DND-41 (cell line): ENCODE measurements around the gene MYO1H.

Experiments
- ATAC-seq: fragments of 200-7000 bp; cut with Tn5 transposase; 3 replicates; pipeline ENCODE4 v1.9.1; 2021; ENCODE audit warnings: low read depth; ENCODE audit not compliant: insufficient read depth
- DNase-seq: peaks from one replicate; pipeline ENCODE4 v3.0.0-alpha.2; 2020
- H2AFZ ChIP-seq: 2 replicates; pipeline ENCODE4 v1.6.0; 2012; ENCODE audit warnings: low read depth, low read length
- H3K27ac ChIP-seq: 2 replicates; pipeline ENCODE4 v1.5.1; 2012; ENCODE audit warnings: low read length, inconsistent platforms
- H3K27me3 ChIP-seq: fragments of 200-600 bp; sonication (generic); 2 replicates; pipeline ENCODE4 v1.6.0; 2012; ENCODE audit warnings: low read length, mild to moderate bottlenecking, inconsistent platforms; ENCODE audit not compliant: insufficient read depth, poor library complexity
- H3K36me3 ChIP-seq: 2 replicates; pipeline ENCODE4 v1.5.1; 2012; ENCODE audit warnings: low read length, inconsistent platforms; ENCODE audit not compliant: insufficient read depth
- H3K4me1 ChIP-seq: 2 replicates; pipeline ENCODE4 v1.5.1; 2012; ENCODE audit warnings: mild to moderate bottlenecking, low read length; ENCODE audit not compliant: insufficient read depth
- H3K4me2 ChIP-seq: 2 replicates; pipeline ENCODE4 v1.6.0; 2012; ENCODE audit warnings: mild to moderate bottlenecking, moderate library complexity, low read length, inconsistent platforms; ENCODE audit not compliant: insufficient read depth
- H3K4me3 ChIP-seq, 2 experiments: fragments of 200-600 bp in 1 of 2; shearing (Covaris generic) in 1 of 2; 2 replicates each; pipeline ENCODE4 v1.5.1; 2012 to 2016; ENCODE audit warnings: inconsistent platforms in 2 of 2, low read length in 2 of 2, mild to moderate bottlenecking in 2 of 2, low read depth in 1 of 2, moderate library complexity in 1 of 2
- H3K79me2 ChIP-seq: 2 replicates; pipeline ENCODE4 v1.6.0; 2012; ENCODE audit warnings: low read length, inconsistent platforms; ENCODE audit not compliant: insufficient read depth
- H3K9ac ChIP-seq: 2 replicates; pipeline ENCODE4 v1.6.0; 2012; ENCODE audit warnings: low read depth, mild to moderate bottlenecking, inconsistent platforms, low read length, moderate library complexity
- H3K9me3 ChIP-seq: 2 replicates; pipeline ENCODE4 v1.5.1; 2012; ENCODE audit warnings: low read length, moderate library complexity, mild to moderate bottlenecking, inconsistent platforms; ENCODE audit not compliant: insufficient read depth, severe bottlenecking
- H4K20me1 ChIP-seq: 2 replicates; pipeline ENCODE4 v1.6.0; 2012; ENCODE audit warnings: low read length; ENCODE audit not compliant: insufficient read depth
- CTCF ChIP-seq: IDR thresholded peaks from 2 replicates; pipeline ENCODE4 v1.5.1; 2012; ENCODE audit warnings: borderline replicate concordance, low read length, moderate library complexity, mild to moderate bottlenecking; ENCODE audit not compliant: poor library complexity, severe bottlenecking; ENCODE audit errors: extremely low read depth
- EZH2 ChIP-seq: IDR thresholded peaks from 3 replicates; pipeline ENCODE4 v1.6.1; 2012; ENCODE audit warnings: borderline replicate concordance, low read depth, mild to moderate bottlenecking, moderate library complexity, low read length, inconsistent platforms; ENCODE audit not compliant: severe bottlenecking

The MYO1H gene

DNA sequence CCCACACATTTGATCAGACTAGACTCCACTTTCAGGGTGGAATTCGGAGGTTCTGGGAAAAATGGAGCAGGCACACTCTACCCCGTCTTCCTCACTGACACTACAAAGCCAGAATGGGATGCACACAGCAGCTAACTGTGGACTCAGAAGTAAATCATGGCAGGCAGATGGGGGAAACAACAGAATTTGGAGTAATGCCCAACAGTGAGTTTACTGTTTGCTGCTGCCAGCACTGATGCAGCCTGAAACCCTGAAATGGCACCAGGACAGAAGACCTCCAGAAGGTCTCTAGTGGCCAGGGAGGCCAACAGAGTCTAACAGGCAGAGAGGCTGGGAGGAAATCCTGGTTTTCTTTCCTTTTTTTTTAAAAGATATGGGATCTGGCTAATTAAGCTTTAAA is 104.8 kb downstream of the MYO1H start:
- peaks cover 90% of the 10 kb centered on the region for H3K36me3 ChIP-seq
- H3K4me1 ChIP-seq = no peaks in the 10 kb centered on the region
- H2AFZ ChIP-seq = no peak overlapping the region
- H3K9me3 ChIP-seq = no peaks in the 10 kb centered on the region
- H3K4me3 ChIP-seq = no peak overlapping the region
- ATAC-seq (no peak), DNase-seq (no peak)
- TF ChIP-seq EZH2 = no peak
- no peak for TF ChIP-seq CTCF
- peaks cover 9% of the 10 kb centered on the region; the same call in 1 of the 2 replicates for H4K20me1 ChIP-seq
- no peaks in the 10 kb centered on the region for H3K27me3 ChIP-seq
- H3K4me2 ChIP-seq = no peak overlapping the region
- no peaks in the 10 kb centered on the region for H3K79me2 ChIP-seq
- no peak overlapping the region for H3K27ac ChIP-seq
- no peak overlapping the region for H3K9ac ChIP-seq

GRCh38 chr12:109455706-109456105 is 108.0 kb downstream of the MYO1H start:
- H3K4me1 ChIP-seq = no peaks in the 10 kb centered on the region
- H2AFZ ChIP-seq = no peak overlapping the region
- H3K79me2 ChIP-seq = peaks cover 3% of the 10 kb centered on the region; the same call in 1 of the 2 replicates
- H3K27ac ChIP-seq = no peak overlapping the region
- no peaks in the 10 kb centered on the region for H3K27me3 ChIP-seq
- H3K4me2 ChIP-seq = no peak overlapping the region
- DNase-seq = no peak
- no peak for TF ChIP-seq CTCF
- no peak for TF ChIP-seq EZH2
- H3K9ac ChIP-seq = no peak overlapping the region
- no peak for ATAC-seq
- no peaks in the 10 kb centered on the region for H3K9me3 ChIP-seq
- peaks cover 22% of the 10 kb centered on the region; the same call in 1 of the 2 replicates for H4K20me1 ChIP-seq
- H3K4me3 ChIP-seq = no peak overlapping the region
- H3K36me3 ChIP-seq = peaks cover 88% of the 10 kb centered on the region

- H4K20me1 ChIP-seq = peaks cover 38% of the 10 kb centered on the region; the same call in 1 of the 2 replicates
- no peak overlapping the region for H3K4me3 ChIP-seq
- no peaks in the 10 kb centered on the region for H3K9me3 ChIP-seq
- no peak for TF ChIP-seq CTCF
- no peak for TF ChIP-seq EZH2
- peaks cover 66% of the 10 kb centered on the region for H3K36me3 ChIP-seq
- DNase-seq = no peak
- no peak for ATAC-seq
- no peaks in the 10 kb centered on the region for H3K4me1 ChIP-seq
- peaks cover 26% of the 10 kb centered on the region for H3K79me2 ChIP-seq
- no peak overlapping the region for H2AFZ ChIP-seq
- no peak overlapping the region for H3K4me2 ChIP-seq
- H3K27ac ChIP-seq = no peak overlapping the region
- no peak overlapping the region for H3K9ac ChIP-seq
- no peaks in the 10 kb centered on the region for H3K27me3 ChIP-seq
Observed at GRCh38 chr12:109458086-109458485, 110.4 kb downstream of the MYO1H start.

GRCh38 chr12:109458771-109459208 is 111.1 kb downstream of the MYO1H start:
- no peak for ATAC-seq
- no peak overlapping the region for H2AFZ ChIP-seq
- H3K79me2 ChIP-seq = peaks cover 33% of the 10 kb centered on the region

More at GRCh38 chr12:109458771-109459208, 111.1 kb downstream of the MYO1H start:
- H3K4me3 ChIP-seq = no peak overlapping the region
- H3K27ac ChIP-seq = no peak overlapping the region
- TF ChIP-seq EZH2 = no peak
- no peak for TF ChIP-seq CTCF
- H3K9me3 ChIP-seq = no peaks in the 10 kb centered on the region
- DNase-seq = no peak
- no peak overlapping the region for H3K9ac ChIP-seq
- H3K27me3 ChIP-seq = no peaks in the 10 kb centered on the region
- peaks cover 65% of the 10 kb centered on the region for H3K36me3 ChIP-seq
- no peak overlapping the region for H3K4me2 ChIP-seq
- H4K20me1 ChIP-seq = peaks cover 43% of the 10 kb centered on the region
- no peaks in the 10 kb centered on the region for H3K4me1 ChIP-seq
